NK-92 (cell line): ENCODE measurements around the gene CDHR5.
"Not testable (repeated sequence)": the region's sequence is repeated elsewhere in the genome, so short reads cannot be mapped to it uniquely, and the experiment has no call there.

ENCODE experiments used
- DNase-seq: peaks from one replicate; lab custom pipeline; 2025; ENCODE audit not compliant: unreplicated experiment; lab: John Stamatoyannopoulos, UW

Gene CDHR5, protein sequence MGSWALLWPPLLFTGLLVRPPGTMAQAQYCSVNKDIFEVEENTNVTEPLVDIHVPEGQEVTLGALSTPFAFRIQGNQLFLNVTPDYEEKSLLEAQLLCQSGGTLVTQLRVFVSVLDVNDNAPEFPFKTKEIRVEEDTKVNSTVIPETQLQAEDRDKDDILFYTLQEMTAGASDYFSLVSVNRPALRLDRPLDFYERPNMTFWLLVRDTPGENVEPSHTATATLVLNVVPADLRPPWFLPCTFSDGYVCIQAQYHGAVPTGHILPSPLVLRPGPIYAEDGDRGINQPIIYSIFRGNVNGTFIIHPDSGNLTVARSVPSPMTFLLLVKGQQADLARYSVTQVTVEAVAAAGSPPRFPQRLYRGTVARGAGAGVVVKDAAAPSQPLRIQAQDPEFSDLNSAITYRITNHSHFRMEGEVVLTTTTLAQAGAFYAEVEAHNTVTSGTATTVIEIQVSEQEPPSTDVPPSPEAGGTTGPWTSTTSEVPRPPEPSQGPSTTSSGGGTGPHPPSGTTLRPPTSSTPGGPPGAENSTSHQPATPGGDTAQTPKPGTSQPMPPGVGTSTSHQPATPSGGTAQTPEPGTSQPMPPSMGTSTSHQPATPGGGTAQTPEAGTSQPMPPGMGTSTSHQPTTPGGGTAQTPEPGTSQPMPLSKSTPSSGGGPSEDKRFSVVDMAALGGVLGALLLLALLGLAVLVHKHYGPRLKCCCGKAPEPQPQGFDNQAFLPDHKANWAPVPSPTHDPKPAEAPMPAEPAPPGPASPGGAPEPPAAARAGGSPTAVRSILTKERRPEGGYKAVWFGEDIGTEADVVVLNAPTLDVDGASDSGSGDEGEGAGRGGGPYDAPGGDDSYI

DNA sequence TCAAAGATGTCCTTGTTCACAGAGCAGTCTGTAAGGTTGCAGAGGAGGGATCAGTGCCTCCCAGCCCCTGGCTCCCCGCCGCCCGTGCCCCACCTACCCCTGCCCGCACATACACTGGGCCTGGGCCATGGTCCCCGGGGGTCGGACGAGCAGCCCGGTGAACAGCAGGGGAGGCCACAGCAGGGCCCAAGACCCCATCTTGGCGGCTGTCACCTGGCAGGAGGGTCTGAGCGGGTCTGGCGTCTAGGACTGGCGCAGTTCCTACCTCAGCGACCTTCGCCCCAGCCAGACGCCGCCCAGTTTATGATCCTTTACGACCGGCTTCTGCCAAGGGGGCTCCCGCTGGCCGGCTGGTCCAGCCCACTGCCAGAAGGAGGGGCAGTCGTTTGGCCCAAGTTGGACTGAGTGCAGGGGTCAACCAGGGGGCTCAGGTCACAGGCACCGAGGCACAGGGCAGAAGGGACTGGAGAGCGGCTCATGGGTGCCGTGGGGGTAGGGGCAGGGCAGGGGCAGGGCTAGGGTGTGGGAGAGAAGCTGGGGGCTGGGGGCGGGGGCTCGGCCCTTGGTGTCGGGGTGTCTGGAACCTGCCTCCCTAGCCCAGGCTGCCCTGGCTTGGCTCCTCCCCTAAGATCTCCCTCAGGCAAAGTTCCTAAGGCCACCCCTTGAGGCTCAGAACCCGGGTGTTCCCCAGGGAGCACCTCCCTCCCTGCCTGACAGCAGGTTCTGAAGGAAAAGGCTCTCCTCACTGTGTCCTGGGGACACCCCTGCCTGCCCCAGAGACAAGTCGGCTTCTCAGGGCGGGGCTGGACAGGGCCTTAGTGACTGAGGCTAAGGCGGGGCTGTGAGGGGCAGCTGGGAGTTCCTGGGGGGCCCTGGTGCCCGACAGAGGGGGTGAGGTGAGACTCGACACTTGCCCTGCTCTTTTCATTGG lies at the start of gene CDHR5:
Gene CDHR5 (minus strand): TSS at position 251 of the 931 bp plus-strand sequence. CDS start 53 bp downstream, at position 198.
- DNase-seq = no peak

DNA sequence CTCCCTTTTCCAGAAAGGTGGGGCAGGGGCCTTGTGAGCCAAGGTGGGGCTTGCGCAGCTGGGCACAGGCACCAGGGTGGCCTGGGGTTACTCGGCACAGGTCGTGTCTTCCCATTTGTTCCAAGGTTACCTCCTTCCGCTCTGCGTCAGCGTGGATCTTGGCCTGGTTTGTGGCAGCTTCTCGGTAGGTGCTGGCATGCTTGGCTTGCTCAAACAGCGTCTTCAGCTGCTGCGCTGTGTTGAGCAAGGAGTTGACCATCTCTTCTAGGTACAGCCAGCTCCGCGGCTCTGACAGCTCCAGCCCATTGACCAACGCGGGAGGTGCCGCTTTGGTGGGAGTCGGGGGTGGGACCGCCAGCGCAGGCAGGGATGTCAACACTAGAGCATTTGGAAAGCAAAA lies 49.7 kb upstream of the CDHR5 start:
- DNase-seq = no peak

DNA sequence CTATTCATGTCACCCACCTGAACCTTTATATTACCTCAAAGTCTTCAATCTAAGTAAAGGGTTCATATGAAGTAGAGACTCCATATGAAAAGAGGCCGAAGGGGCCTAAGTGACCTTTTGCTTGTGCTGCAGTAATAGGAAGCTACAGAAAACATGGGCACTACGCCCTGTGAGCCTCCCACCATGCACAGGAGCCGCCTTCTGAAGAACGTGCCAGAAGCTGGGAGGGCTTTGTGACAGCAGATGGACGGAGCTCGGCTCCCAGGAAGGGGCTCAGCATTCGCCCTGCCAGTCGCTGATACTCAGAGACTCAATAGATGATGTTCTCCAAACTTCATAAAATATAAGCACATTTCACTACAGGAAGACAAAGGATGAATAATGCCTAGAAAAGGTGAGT lies 49.1 kb upstream of the CDHR5 start:
- no peak for DNase-seq

DNA sequence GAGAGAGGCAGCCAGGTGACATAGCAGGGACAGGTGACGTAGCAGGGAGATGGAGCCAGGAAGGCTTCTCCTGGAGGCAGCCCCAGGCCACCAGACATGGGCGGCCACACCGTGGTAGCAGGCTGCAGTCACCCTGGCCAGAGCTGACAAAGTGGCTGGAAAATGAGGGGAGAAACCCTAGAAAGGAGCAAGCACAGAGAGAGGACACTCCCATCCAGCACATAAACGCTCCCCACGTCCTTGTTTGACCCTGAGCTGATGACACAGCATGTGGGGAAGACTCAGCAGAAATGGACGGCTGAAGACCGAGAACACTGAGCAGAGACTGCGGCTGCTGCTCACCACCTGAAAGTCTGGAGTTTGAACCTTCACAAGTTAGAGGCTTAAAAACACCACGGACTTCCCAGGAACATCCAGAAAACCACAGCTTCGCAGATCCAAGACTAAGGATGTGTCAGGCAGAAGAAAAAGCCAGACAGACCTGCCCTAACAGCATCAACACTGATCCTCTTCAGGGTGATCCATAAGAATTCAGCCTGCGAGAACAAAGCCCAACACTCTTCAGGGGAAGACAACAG lies 41.0 kb upstream of the CDHR5 start:
- DNase-seq = no peak

DNA sequence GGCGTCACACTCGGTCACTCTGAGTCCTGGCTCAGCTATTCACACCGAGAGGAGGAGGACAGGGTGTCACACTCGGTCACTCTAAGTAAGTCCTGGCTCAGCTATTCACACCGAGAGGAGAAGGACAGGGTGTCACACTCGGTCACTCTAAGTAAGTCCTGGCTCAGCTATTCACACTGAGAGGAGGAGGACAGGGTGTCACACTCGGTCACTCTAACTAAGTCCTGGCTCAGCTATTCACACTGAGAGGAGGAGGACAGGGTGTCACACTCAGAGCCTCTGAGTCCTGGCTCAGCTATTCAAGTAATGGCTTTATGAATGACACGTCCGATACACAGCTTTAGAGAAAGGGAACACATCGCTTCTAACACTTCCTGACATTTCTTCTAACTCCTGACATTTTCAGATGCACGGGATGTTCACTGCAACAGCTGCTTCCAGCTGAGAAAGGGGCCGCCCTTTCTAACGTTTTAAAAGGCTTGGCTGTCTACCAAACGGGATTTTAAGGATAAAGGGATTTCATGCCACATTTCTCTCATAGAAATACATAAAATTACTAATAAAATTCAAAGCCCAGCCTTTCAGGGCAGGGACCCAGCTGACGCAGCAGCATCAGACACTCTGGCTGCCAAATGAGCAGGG lies 40.4 kb upstream of the CDHR5 start:
- no peak for DNase-seq

DNA sequence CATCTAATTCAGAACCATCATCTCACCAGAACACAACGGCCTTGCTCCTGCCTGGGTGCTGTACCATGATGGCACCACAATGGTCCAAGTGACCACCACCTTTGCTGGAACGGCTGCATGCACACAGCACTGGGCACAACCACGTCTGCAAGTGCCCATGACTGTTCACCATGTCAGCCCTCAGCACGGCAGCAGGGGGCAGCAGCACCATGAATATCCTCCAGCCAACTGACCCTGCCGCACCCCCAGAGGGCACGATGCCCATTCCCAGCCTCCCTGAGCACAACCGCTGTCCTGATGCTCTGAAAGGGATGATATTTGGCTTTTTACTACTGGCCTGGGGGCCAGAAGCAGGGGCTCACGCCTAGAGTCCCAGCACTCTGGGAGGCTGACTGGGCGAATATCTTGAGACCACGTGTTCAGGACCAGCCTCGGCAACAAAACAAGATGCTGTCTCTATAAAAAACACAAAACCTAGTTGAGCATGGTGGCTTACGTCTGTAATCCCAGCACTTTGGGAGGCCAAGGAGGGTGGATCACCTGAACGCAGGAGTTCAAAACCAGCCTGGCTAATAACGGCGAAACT lies 38.0 kb upstream of the CDHR5 start:
- DNase-seq = no peak

DNA sequence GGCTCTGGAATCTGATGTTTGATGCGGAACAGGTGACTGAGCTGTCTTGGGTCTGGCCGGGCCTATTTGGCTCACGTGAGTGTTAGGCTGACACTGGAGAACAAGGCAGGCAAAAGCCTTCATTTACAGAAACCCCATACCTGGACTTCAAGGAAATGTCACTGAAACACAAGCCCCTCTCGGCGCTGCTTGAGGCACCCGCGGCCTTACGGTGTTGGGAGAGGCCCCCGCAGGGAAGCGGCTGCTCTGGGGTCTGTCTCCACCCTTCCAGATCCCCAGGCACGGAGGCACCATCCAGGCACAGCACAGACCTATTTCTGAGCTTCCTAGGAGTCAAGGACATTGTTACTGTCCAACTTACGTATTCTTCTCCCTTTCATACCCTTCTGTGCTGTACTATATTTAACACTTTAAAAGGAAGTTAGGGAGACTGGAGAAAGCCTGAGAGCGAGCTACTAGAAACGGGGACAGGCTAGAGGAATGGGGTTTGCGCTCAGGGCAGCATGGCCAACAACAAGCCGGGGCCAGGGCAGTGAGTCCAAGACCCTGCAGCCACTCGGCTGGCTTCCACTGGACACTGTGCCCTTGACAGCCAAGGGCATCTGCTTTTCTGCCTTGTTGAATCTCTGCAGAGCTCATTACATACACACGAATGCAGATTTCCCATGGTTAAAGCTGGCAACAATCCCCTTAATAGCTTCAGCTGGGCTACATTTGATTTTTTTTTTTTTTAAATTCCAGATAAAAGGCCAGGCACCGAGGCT lies 36.1 kb upstream of the CDHR5 start:
- DNase-seq = no peak

DNA sequence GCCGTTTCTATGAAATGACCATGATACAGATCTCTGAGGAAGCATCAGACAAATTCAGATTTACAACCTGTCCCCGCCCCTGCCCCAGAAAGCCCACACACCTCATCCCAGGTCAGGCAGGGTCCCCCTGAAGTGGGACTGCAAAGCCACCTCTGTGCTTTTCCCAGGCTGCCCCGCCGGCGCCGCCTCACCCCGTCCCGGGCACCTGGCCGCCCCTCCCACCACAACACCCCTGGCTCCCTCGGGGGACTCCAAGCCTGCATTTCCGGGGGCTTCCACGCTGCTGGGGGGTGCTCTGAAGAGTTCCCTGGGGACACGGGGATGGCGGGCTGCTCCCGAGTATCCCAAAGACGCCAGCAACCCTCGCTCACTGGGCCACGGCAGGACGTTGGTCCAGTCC lies 35.5 kb upstream of the CDHR5 start:
- DNase-seq = no peak

DNA sequence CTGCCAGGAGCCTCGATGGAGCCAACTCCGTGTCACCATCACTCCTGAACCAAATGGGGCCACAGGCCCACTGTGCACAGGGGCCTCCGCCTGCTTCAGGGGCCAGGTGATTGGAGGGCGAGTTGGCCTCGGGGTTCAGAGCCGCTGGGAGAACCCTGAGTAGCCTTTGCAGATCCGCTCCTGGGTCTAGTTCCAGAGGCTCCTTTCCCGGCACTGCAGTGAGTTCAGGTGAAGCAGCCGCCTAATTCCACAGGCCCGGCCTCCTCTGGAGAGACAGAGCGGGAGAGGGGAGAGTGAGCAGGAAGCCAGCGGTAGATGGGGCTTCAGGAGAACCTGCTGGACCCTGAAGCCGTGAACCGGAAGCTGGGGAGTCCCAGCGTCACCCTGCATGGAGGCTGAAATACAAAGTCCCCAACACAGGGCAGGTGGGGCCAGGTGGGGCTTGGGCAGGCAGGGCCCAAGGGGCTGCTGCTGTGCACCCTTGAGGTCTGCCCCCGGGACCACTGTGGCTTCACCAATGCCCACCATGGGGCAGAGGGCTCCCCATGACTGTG lies 34.9 kb upstream of the CDHR5 start:
- no peak for DNase-seq

DNA sequence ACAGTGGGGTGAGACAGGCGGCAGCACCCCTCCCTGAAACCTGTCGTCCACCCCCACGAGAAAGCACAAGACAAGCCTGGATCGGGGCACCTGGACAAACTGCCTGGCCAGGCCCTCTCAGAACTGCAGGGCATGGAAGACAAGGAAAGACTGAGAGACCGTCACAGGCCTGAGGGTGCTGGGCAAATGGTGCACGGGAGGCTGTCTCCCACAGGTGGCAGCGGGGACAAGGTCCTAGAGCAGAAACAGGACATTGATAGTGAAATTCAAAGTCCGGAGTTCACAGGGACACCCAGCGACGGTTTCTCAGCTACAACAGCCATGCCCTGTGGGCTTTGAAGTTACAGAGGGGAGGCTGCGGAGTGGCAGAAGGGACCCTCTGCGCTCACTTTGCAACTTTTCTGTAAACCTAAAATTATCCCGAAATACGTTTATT lies 33.0 kb upstream of the CDHR5 start:
- no peak for DNase-seq

DNA sequence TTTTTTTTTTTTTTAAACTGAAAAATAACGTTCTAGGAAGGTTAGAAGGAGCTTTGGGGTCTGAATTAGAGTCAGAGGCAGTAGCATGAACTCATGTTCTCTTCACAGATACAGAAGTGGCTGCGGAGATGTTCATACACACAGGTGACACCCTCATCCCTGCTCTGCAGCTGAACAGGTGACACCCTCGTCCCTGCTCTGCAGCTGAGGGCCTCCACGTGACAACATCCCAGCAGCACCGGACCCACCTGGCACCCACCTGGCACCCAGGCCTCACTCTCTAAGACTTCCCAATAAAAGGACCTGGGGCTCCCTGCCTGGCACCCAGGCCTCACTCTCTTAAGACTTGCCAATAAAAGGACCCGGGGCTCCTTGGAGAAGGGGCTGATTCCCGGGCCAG lies 32.1 kb upstream of the CDHR5 start:
- DNase-seq = no peak

DNA sequence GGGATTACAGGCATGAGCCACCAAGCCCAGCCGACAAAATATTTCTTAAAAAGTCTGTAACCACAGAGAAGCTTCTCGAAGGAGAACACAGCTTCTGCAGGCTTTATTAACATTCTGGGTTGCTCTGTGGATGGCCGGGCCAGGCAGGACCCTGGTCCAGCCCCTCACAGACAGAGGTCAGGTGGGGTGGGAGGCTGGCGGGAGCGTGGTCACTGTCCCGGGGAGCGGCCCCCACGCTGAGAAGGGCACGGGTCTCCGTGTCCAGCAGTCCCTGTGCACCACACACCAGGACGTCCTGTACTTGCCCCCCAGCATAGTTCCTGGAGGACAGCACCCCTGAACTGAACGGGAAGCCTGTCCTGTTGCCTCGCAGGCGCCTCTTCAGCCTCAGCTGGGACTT lies 31.7 kb upstream of the CDHR5 start:
- no peak for DNase-seq

DNA sequence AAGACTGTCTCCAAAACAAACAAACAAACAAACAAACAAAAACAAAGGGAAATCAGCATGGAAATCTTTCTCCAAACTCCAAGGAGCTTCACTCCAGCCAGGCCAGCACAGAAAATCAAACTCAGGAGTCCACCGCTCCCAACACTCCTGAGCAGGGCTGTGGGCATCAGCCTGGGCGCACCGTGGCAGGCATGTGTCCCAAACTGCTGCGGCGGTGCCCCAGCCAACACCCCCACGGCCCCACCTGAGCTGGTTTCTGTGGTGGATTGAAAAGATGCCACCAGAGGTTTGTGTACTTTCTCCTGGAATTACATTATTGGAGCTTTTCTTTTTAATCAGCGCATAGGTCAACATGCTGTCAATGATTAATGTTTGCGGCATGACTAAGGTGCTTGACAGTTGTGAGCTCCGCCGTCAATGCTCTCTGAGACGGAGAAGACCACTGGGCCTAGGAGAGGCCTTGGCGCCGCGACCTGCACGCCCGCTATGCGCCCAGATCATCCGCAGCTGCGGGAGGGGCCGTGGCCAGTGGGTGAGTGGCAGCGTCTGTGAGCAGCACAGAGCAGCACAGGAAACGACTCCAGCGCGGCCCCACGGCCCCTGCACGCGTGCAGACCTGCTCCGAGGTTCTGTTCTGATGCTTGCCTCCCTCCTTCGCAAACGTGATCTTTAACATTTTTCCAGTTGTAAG lies 30.4 kb upstream of the CDHR5 start:
- no peak for DNase-seq

DNA sequence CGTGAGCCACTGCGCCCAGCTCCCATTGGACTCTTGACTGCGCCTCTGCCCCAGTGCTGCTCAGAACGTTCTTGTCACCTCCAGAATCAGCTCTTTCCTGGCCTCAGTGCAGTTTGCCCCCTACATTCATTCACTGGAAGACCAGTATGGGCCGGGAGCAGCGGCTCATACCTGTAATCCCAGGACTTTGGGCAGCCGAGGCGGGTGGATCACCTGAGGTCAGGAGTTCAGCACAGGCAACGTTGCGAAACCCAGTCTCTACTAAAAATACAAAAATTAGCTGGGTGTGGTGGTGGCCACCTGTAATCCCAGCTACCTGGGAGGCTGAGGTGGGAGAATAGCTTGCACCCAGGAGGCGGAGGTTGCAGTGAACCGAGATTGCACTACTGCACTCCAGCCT lies 29.7 kb upstream of the CDHR5 start:
- DNase-seq = not testable (repeated sequence)

DNA sequence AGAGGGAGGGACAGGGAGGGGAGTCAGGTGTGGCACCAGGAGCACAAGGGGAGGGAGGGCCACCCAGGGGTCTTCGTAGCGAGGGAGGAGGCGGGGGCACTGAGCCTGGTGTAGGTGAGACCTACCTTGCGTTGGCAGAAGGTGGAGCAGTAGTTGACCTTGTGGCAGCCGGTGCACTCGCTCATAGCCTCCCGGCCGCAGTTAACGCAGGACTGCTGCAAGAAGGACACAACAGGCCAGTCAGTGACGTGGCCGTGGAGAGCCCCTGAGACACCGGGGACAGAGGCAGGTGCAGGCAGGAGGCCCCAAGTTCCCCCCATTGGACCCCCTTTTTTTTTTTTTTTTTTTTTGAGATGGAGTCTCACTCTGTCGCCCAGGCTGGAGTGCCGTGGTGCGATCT lies 29.1 kb upstream of the CDHR5 start:
- DNase-seq = no peak

DNA sequence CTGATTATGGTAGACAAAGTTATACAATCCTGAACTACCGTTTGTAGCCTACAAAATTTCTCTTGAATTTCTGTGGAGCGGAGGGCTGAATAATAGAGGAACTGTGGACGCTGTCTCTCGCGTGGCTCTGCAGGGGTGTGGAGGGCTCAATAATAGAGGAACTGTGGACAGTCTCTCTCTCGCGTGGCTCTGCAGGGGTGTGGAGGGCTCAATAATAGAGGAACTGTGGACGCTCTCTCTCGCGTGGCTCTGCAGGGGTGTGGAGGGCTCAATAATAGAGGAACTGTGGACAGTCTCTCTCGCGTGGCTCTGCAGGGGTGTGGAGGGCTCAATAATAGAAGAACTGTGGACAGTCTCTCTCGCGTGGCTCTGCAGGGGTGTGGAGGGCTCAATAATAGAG lies 28.4 kb upstream of the CDHR5 start:
- DNase-seq = not testable (repeated sequence)

DNA sequence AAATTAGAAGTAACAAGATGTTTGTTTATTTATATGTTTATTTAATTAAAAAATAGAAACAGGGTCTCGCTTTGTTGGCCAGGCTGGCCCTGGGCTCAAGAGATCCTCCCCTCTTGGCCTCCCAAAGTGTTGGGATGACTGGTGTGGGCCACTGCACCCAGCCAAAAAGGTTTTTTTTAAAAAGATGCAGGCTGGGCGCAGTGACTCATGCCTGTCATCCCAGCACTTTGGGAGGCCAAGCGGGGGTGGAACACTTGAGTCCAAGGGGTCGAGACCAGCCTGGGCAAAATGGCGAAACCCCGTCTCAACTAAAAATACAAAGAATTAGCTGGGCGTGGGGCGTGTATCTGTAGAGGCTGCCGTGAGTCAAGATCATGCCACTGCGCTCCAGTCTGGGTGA lies 25.7 kb upstream of the CDHR5 start:
- DNase-seq = no peak

DNA sequence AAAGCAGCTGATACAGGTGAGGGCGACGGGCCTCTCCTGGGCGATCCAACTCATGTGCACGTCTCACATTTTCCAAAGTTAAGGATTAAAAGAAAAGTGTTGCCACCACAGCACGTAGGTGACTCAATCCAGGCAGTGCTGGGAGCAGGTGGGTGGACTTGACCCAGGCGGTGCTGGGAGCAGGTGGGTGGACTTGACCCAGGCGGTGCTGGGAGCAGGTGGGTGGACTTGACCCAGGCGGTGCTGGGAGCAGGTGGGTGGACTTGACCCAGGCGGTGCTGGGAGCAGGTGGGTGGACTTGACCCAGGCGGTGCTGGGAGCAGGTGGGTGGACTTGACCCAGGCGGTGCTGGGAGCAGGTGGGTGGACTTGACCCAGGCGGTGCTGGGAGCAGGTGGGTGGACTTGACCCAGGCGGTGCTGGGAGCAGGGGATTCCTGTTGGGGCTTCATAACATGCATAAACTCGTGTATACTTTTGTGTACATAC lies 23.0 kb upstream of the CDHR5 start:
- not testable (repeated sequence) for DNase-seq
